Measurements from ENCODE around the gene CMPK1.
"Not testable (repeated sequence)": the region's sequence is repeated elsewhere in the genome, so short reads cannot be mapped to it uniquely, and the experiment has no call there.

The CMPK1 gene

DNA sequence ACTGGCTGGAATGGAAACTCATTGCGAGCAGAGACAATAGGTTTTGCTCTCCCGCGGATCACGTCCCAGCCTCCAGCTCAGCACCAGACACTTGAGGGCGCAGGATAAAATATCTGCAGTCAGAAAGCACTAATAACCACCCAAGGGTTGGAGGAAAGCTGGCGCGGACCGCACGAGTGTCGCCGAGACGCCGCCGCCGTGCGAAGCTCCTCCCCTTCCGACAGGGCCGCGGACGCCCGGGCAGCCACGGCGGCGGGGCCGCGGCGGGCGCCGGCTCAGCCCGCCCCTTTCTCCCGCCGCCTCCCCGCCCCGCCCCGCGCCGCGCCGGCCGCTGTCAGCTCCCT is at the start of gene CMPK1:
Gene CMPK1 (plus strand): TSS at position 213 of the 344 bp plus-strand sequence. CDS start 156 bp downstream, outside the sequence.
- peak; percentile 60 to 67 for DNase-seq (ENCODE audit: low read depth in 2 of 2)

- not testable (repeated sequence) for DNase-seq (ENCODE audit: low read depth in 2 of 2)
Measured at GRCh38 chr1:47288116-47288515, 45.5 kb upstream of the CMPK1 start.

- DNase-seq (ENCODE audit: low read depth in 2 of 2) = not testable (repeated sequence)
Measured at GRCh38 chr1:47294863-47295262, 38.7 kb upstream of the CMPK1 start.

DNA sequence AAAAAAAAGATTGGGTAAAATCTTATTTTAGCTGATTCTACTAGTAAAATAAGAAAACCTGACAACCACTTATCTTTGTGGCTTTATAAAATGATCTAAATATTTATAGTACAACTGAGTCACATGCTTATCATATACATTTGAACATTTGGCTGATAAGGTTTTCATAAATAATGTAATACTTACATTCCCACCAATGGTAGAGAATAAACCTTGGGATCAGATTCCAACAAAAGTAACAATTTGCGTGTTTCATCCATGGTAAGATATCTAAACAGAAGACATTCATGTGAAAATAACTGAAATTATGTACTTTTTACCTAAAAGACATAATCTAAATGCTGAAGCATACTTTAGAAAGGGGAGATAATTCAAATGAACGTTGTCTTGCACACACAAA is 38.0 kb upstream of the CMPK1 start:
- no peak for DNase-seq (ENCODE audit: low read depth in 2 of 2)

GRCh38 chr1:47298025-47298699 is 35.4 kb upstream of the CMPK1 start:
- DNase-seq (ENCODE audit: low read depth in 2 of 2) = no peak

- no peak for DNase-seq (ENCODE audit: low read depth in 2 of 2)
Measured at GRCh38 chr1:47302472-47302871, 31.1 kb upstream of the CMPK1 start.

- DNase-seq (ENCODE audit: low read depth in 2 of 2) = no peak
Measured at GRCh38 chr1:47309427-47309826, 24.2 kb upstream of the CMPK1 start.

DNA sequence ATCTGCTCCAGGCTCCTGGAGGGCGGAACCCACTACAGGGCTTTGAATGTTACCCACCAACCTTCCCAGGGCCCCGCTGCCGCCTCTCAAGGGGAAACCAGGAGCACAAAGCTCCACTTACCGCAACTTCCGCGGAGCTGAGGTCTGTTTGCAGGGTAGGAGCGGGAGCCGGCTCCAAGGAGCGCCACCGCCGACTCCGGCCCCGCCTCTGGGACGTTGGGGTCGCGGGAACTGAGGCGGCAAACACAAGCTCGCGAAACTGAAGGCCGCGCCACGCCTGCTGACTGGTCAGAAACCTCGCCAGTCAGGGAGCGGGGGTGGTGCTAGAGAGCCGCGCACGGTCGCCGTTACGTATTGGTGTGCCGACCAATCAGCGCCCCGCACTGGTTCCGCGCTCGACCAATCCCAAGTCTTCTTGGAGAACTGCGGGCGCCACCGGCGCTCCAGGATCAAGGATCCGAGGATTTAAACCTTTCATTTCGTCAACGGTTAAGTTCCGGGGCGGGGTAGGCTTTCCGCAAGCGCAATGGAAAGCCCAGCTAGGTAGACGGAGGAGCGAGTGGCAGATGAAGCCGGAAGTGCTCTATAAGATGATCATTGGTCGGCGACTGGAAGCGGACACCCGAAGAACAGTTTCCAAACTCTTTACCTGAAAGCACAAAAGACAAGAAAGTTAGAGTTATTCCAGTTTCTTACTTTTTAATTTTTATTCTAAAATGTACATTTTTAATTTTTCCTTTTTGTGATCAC is 19.5 kb upstream of the CMPK1 start, which contains the start of gene STIL:
Gene STIL (minus strand): TSS at position 233 of the 750 bp plus-strand sequence. CDS start 3,828 bp downstream, outside the sequence.
- peak; percentile 94 for DNase-seq (ENCODE audit: low read depth in 2 of 2)

DNA sequence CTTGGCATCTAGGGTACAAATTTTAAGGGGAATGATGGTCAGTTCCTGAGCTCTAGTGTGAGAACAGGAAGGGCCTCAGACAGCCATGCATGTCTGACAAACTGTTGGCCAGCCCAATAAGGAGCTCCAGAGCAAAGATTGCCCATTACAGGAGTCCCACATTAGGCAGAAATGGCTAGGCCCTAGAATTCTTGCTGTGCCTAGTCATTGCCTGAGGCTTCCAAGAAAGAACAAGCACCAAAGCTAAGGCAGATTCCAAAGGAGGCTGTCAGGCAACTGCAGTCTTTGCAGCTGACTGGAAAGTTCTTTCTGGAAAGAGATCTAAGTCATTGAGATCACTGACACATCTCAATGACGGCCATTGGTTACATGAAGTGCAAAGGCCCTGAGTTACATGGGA is 15.7 kb upstream of the CMPK1 start:
- DNase-seq (ENCODE audit: low read depth in 2 of 2) = no peak

GRCh38 chr1:47319968-47320367 is 13.6 kb upstream of the CMPK1 start:
- not testable (repeated sequence) for DNase-seq (ENCODE audit: low read depth in 2 of 2)

- no peak for DNase-seq (ENCODE audit: low read depth in 2 of 2)
Measured at GRCh38 chr1:47323599-47324031, 10.0 kb upstream of the CMPK1 start.

- DNase-seq (ENCODE audit: low read depth in 2 of 2) = no peak
Measured at GRCh38 chr1:47324682-47325081, 8.9 kb upstream of the CMPK1 start.

- no peak for DNase-seq (ENCODE audit: low read depth in 2 of 2)
Measured at GRCh38 chr1:47325528-47325927, 8.1 kb upstream of the CMPK1 start.

DNA sequence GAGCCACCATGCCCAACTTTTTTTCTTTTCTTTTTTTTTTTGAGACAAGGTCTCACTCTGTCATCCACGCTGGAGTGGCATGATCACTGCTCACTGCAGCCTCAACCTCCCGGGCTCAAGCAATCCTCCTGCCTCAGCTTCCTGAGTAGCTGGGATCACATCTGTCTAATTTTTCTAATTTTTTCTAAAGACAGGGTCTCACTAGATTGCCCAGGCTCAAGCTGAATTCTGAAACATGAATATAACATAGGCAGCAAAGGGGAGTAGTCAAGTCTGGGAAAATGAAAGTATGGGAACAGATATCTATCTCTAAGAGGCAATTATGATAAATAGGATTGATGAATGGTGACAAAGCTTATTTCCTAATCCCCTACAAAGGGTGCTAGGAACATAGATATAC is 7.3 kb upstream of the CMPK1 start:
- no peak for DNase-seq (ENCODE audit: low read depth in 2 of 2)

DNA sequence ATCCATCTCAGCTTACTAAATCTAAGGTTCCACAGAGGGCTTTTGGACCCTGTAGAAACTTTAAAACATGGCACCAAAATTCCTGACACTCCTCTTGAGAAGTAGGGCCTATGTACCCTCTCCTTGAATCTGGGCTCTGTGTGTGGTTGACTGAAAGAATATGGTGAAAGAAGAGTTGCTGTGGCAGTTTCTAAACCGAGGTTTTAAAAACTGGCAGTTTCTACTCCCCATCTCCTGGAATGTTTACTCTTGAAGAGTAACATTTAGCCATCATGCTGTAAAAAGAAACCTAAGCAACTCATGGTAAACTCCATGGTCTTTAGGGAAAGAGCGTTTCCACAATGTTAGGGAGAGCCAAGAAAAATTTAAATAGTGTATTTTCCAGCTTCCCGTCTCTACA is 4.6 kb upstream of the CMPK1 start:
- DNase-seq (ENCODE audit: low read depth in 2 of 2) = no peak

GRCh38 chr1:47330212-47330611 is 3.4 kb upstream of the CMPK1 start:
- DNase-seq (ENCODE audit: low read depth in 2 of 2) = no peak

DNA sequence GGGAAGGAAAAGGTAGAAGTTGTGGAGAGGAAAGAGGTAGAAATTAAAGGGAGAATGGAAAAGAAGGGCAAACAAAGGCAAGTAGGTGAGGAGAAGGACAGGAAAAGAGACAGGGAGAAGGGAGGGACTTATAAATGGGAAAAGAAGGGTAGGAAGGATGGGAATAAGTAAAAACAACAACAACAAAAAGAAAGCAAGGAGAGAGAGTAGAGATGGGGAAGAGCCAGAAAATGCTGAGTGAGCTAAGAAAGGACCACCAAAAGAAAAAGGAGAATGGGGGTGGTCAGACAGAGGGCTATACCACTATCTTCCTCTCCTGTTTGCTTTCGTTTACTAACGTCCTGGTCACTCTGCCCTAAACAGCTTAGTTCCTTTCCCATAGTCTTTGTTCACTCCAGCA is 1.7 kb upstream of the CMPK1 start:
- DNase-seq (ENCODE audit: low read depth in 2 of 2) = no peak

GRCh38 chr1:47332779-47333577 is 612 bp upstream of the CMPK1 start:
- no peak for DNase-seq (ENCODE audit: low read depth in 2 of 2)

DNA sequence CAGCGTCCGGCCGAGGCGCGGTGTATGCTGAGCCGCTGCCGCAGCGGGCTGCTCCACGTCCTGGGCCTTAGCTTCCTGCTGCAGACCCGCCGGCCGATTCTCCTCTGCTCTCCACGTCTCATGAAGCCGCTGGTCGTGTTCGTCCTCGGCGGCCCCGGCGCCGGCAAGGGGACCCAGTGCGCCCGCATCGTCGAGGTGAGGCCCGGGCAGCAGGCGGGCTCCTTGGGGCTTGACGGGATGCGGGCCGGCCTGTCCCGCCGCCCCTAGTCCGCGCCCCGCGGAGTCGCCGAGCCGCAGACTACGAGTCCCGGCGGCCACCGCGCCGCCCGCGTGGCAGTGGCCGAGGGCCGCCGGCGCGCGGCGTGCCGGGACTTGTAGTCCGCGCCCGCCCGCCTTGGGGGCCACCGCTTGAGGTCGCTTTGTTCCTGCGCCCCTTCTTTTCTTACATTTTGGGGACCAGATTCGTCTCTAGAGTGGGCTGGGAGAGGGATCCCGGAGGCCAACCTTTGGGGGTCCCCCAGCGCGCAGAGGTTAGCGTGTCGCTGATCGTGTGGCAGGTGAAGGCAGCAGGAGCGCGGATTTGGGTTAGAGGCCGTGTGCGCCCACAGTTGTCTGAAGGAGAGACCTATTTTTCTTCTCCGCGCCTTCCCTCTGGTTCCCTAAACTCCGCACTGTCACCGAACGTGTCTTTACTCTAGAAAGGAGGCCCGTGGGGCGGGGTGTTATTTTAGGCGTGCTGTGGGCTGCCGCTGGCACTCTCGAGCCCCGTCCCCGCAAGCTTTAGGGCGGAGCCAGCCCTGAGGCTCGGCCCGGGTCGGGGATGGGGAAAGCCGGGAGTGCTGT is 553 bp downstream of the CMPK1 start:
- DNase-seq (ENCODE audit: low read depth in 2 of 2) = peak; percentile 47 to 55

GRCh38 chr1:47334765-47335435 is 1.3 kb downstream of the CMPK1 start:
- DNase-seq (ENCODE audit: low read depth in 2 of 2) = no peak

- DNase-seq (ENCODE audit: low read depth in 2 of 2) = no peak
Measured at GRCh38 chr1:47337350-47337749, 3.8 kb downstream of the CMPK1 start.

Data from activated CD4-positive, alpha-beta T cell treated with anti-CD3 and anti-CD28 coated beads for 24 hours (primary cell).